Neuronal stem cell (in vitro differentiated cells): ENCODE measurements around the gene GJD3.

Experiments
- DNase-seq: peaks from one replicate; pipeline ENCODE4 v3.0.0-alpha.2; 2013; ENCODE audit warnings: low spot score
- H2AFZ ChIP-seq: one replicate; pipeline ENCODE4 v1.6.1; 2013; ENCODE audit warnings: mild to moderate bottlenecking, low read length, inconsistent platforms
- H2AK5ac ChIP-seq: 2 replicates; pipeline ENCODE4 v1.6.1; 2013; ENCODE audit warnings: low read depth, mild to moderate bottlenecking, inconsistent platforms, low read length, moderate library complexity, mixed read lengths
- H2BK120ac ChIP-seq: 2 replicates; pipeline ENCODE4 v1.6.1; 2013; ENCODE audit warnings: low read depth, mild to moderate bottlenecking, inconsistent platforms, low read length, moderate library complexity, mixed read lengths
- H2BK12ac ChIP-seq: one replicate; pipeline ENCODE4 v1.6.1; 2013; ENCODE audit warnings: low read length, inconsistent platforms
- H2BK15ac ChIP-seq: 2 replicates; pipeline ENCODE4 v1.6.1; 2013; ENCODE audit warnings: mild to moderate bottlenecking, low read length, inconsistent platforms, mixed read lengths
- H2BK5ac ChIP-seq: one replicate; pipeline ENCODE4 v1.6.1; 2013; ENCODE audit warnings: inconsistent platforms, mild to moderate bottlenecking, low read length, moderate library complexity
- H3K14ac ChIP-seq: one replicate; pipeline ENCODE4 v1.6.1; 2013; ENCODE audit warnings: low read length, inconsistent platforms
- H3K18ac ChIP-seq: 2 replicates; pipeline ENCODE4 v1.6.1; 2013; ENCODE audit warnings: low read length, inconsistent platforms
- H3K23ac ChIP-seq: 2 replicates; pipeline ENCODE4 v1.6.1; 2013; ENCODE audit warnings: low read depth, mild to moderate bottlenecking, mixed read lengths, low read length, inconsistent platforms; ENCODE audit not compliant: poor library complexity
- H3K27ac ChIP-seq: replicated peaks from 3 replicates; pipeline ENCODE4 v1.5.1; 2013; ENCODE audit warnings: low read length, inconsistent platforms
- H3K27me3 ChIP-seq, 3 experiments: 2 replicates each; pipeline ENCODE4 v1.6.1; 2013; ENCODE audit warnings: low read length in 3 of 3, mild to moderate bottlenecking in 2 of 3, inconsistent platforms in 1 of 3, low read depth in 1 of 3, mixed read lengths in 1 of 3, moderate library complexity in 1 of 3; ENCODE audit not compliant: control insufficient read depth in 3 of 3, insufficient read depth in 3 of 3
- H3K36me3 ChIP-seq, 2 donors: replicated peaks in 1 of 2; 2 replicates each; pipeline ENCODE4 v1.6.1; 2013; ENCODE audit warnings: low read length in 2 of 2; ENCODE audit not compliant: control insufficient read depth in 2 of 2, insufficient read depth in 2 of 2
- H3K4ac ChIP-seq: 2 replicates; pipeline ENCODE4 v1.6.1; 2013; ENCODE audit warnings: inconsistent platforms, mild to moderate bottlenecking, low read length, moderate library complexity
- H3K4me1 ChIP-seq, 2 donors: 1 replicate in 1 of 2; 2 replicates in 1 of 2; pipeline ENCODE4 v1.6.1; 2013; ENCODE audit warnings: low read length in 2 of 2, low read depth in 1 of 2; ENCODE audit not compliant: control insufficient read depth in 2 of 2, insufficient read depth in 1 of 2
- H3K4me2 ChIP-seq: one replicate; pipeline ENCODE4 v1.6.1; 2013; ENCODE audit warnings: mild to moderate bottlenecking, low read length, inconsistent platforms; ENCODE audit not compliant: insufficient read depth, poor library complexity, severe bottlenecking
- H3K4me3 ChIP-seq, 2 donors: 2 replicates each; pipeline ENCODE4 v1.5.1; 2013; ENCODE audit warnings: low read length in 2 of 2, mild to moderate bottlenecking in 2 of 2, inconsistent platforms in 1 of 2, moderate library complexity in 1 of 2
- H3K79me1 ChIP-seq: one replicate; pipeline ENCODE4 v1.6.1; 2013; ENCODE audit warnings: low read depth, mild to moderate bottlenecking, inconsistent platforms, low read length, moderate library complexity
- H3K9ac ChIP-seq: one replicate; pipeline ENCODE4 v1.6.1; 2013; ENCODE audit warnings: mild to moderate bottlenecking, low read depth, low read length, inconsistent platforms; ENCODE audit not compliant: poor library complexity
- H3K9me3 ChIP-seq, 2 donors: replicated peaks in 1 of 2; 2 replicates each; pipeline versions ENCODE3 to v1.6.1; 2013; ENCODE audit warnings: low read length in 2 of 2, mild to moderate bottlenecking in 2 of 2, inconsistent platforms in 1 of 2, low read depth in 1 of 2, mixed read lengths in 1 of 2, moderate library complexity in 1 of 2; ENCODE audit not compliant: control insufficient read depth in 2 of 2, insufficient read depth in 1 of 2
- H4K8ac ChIP-seq: one replicate; pipeline ENCODE4 v1.6.1; 2013; ENCODE audit warnings: low read depth, mild to moderate bottlenecking, inconsistent platforms, low read length, moderate library complexity
- H4K91ac ChIP-seq: one replicate; pipeline ENCODE4 v1.6.1; 2013; ENCODE audit warnings: low read length, low read depth, mild to moderate bottlenecking, inconsistent platforms; ENCODE audit not compliant: poor library complexity
- WGBS, 2 donors: extraction: QIAGEN DNeasy Blood & Tissue Kit; methylation state at CpG; one replicate each; pipeline ENCODE4 v1.1.7; 2013; ENCODE audit warnings: missing lambda C conversion rate in 2 of 2, mixed read lengths in 1 of 2; ENCODE audit not compliant: insufficient read length in 2 of 2, insufficient replicate concordance in 1 of 2; ENCODE audit errors: extremely low coverage in 2 of 2; 5-methylcytosine and 5-hydroxymethylcytosine counted together

The GJD3 gene

GRCh38 chr17:40347319-40348135 is 17.0 kb downstream of the GJD3 start:
- H4K8ac ChIP-seq: no peak overlapping the region
- no peak overlapping the region for H2AFZ ChIP-seq
- WGBS, 2 donors: no CpG with 5 or more reads among the region's 9 CpGs
- peak overlapping the region; percentile 38 for H3K23ac ChIP-seq
- H3K9me3 ChIP-seq: no peaks in the 10 kb centered on the region
- peak overlapping the region; percentile 96 for H2AK5ac ChIP-seq
- H2BK120ac ChIP-seq: no peak overlapping the region
- H3K18ac ChIP-seq: peak overlapping the region; percentile 88
- peak overlapping the region; percentile 30 for H4K91ac ChIP-seq
- peak overlapping the region; percentile 24 for H2BK12ac ChIP-seq
- H3K4me1 ChIP-seq: peaks cover 80 to 85% of the 10 kb centered on the region in 2 donors
- H3K4ac ChIP-seq: no peak overlapping the region
- H3K4me2 ChIP-seq: peak overlapping the region; percentile 21
- H3K27me3 ChIP-seq: peaks cover 0 to 14% (median 0%) of the 10 kb centered on the region in 3 experiments
- peak overlapping the region; percentile 62 for H2BK5ac ChIP-seq
- DNase-seq: no peak
- H2BK15ac ChIP-seq: peak overlapping the region; percentile 84
- H3K36me3 ChIP-seq: peaks cover 7 to 21% of the 10 kb centered on the region in 2 donors
- peak overlapping the region; percentile 27 for H3K9ac ChIP-seq
- no peak overlapping the region for H3K27ac ChIP-seq
- no peak overlapping the region for H3K14ac ChIP-seq
- H3K79me1 ChIP-seq: peaks cover 3% of the 10 kb centered on the region
- H3K4me3 ChIP-seq: no peak overlapping the region

GRCh38 chr17:40346765-40347158 is 17.8 kb downstream of the GJD3 start:
- peaks cover 4 to 13% of the 10 kb centered on the region in 2 donors for H3K36me3 ChIP-seq
- H2BK15ac ChIP-seq: peak overlapping the region; percentile 60
- H3K18ac ChIP-seq: peak overlapping the region; percentile 88
- H3K9me3 ChIP-seq: no peaks in the 10 kb centered on the region
- peak overlapping the region; percentile 30 for H4K91ac ChIP-seq
- no peak overlapping the region for H2AFZ ChIP-seq
- no peak overlapping the region for H3K4me3 ChIP-seq
- no peak overlapping the region for H3K4me2 ChIP-seq
- WGBS, 2 donors: no CpG with 5 or more reads among the region's 1 CpG
- peaks cover 0 to 16% (median 2%) of the 10 kb centered on the region in 3 experiments for H3K27me3 ChIP-seq
- peak overlapping the region; percentile 65 for H3K9ac ChIP-seq
- peaks cover 80 to 81% of the 10 kb centered on the region in 2 donors for H3K4me1 ChIP-seq
- H3K14ac ChIP-seq: peak overlapping the region; percentile 86
- no peak overlapping the region for H2BK120ac ChIP-seq
- no peak overlapping the region for H3K27ac ChIP-seq
- H3K79me1 ChIP-seq: peaks cover 5% of the 10 kb centered on the region
- no peak overlapping the region for H3K4ac ChIP-seq
- DNase-seq: no peak
- no peak overlapping the region for H4K8ac ChIP-seq
- peak overlapping the region; percentile 96 for H2AK5ac ChIP-seq
- peak overlapping the region; percentile 24 for H2BK12ac ChIP-seq
- H2BK5ac ChIP-seq: no peak overlapping the region
- H3K23ac ChIP-seq: peak overlapping the region; percentile 17

GRCh38 chr17:40345994-40346764 is 18.4 kb downstream of the GJD3 start:
- Histone ChIP-seq H3K79me1 (peaks cover 7% of the 10 kb centered on the region), H3K4me3 (peak overlapping the region; percentile 46 to 53), H3K23ac (no peak overlapping the region), H3K9ac (no peak overlapping the region), H3K36me3 (peaks cover 4 to 12% of the 10 kb centered on the region in 2 donors), H3K18ac (peak overlapping the region; percentile 94), H3K4me1 (peaks cover 75% of the 10 kb centered on the region in 2 donors), H3K4ac (no peak overlapping the region), H3K14ac (peak overlapping the region; percentile 86), H3K27me3 (peaks cover 0 to 16% (median 2%) of the 10 kb centered on the region in 3 experiments), H3K9me3 (no peaks in the 10 kb centered on the region), H3K4me2 (no peak overlapping the region), H2BK15ac (peak overlapping the region; percentile 60), H2BK120ac (no peak overlapping the region), H2AK5ac (peak overlapping the region; percentile 96), H2BK5ac (no peak overlapping the region), H4K91ac (no peak overlapping the region), H2AFZ (peak overlapping the region; percentile 84), H3K27ac (no peak overlapping the region), H4K8ac (no peak overlapping the region), H2BK12ac (no peak overlapping the region)
- no peak for DNase-seq
- no CpG with 5 or more reads among the region's 11 CpGs for WGBS, 2 donors
